PFSK-1 (cell line): ENCODE results near the gene IL12RB1.

Source experiments
- FOXP2 ChIP-seq: optimal IDR thresholded peaks from 2 replicates; pipeline ENCODE3; 2011; ENCODE audit warnings: borderline replicate concordance, control low read depth, inconsistent platforms; ENCODE audit not compliant: insufficient read depth; ENCODE audit errors: extremely low read length, extremely low read depth
- POLR2AphosphoS5 ChIP-seq: IDR thresholded peaks from 2 replicates; pipeline ENCODE4 v1.6.1; 2012; ENCODE audit warnings: low read depth, mild to moderate bottlenecking, control low read depth, low read length, moderate library complexity
- REST ChIP-seq, 2 experiments: IDR thresholded peaks; 2 replicates each; pipeline versions ENCODE4 v1.6.1 to v1.8.0; 2011 to 2012; ENCODE audit warnings: low read depth in 2 of 2, low read length in 2 of 2, control low read depth in 1 of 2, inconsistent platforms in 1 of 2, mild to moderate bottlenecking in 1 of 2, moderate library complexity in 1 of 2; ENCODE audit not compliant: insufficient read depth in 1 of 2
- SIN3A ChIP-seq: IDR thresholded peaks from 2 replicates; pipeline ENCODE4 v1.6.1; 2012; ENCODE audit warnings: mild to moderate bottlenecking, low read length, moderate library complexity, borderline replicate concordance; ENCODE audit not compliant: insufficient read depth
- TAF1 ChIP-seq: IDR thresholded peaks from 2 replicates; pipeline ENCODE4 v1.6.1; 2012; ENCODE audit warnings: low read length, control low read depth, borderline replicate concordance; ENCODE audit not compliant: insufficient read depth

IL12RB1 gene

GRCh38 chr19:18059902-18060301, 26.8 kb downstream of the IL12RB1 start:
- no peak for TF ChIP-seq SIN3A
- TF ChIP-seq TAF1: no peak
- no peak for TF ChIP-seq REST (IDR thresholded peaks at IDR 0.05; ENCODE audit: insufficient read depth in 1 of 2, low read depth in 2 of 2, low read length in 2 of 2)
- no peak for TF ChIP-seq POLR2AphosphoS5
- TF ChIP-seq FOXP2: no peak

- no peak for TF ChIP-seq FOXP2
- TF ChIP-seq REST (IDR thresholded peaks at IDR 0.05; ENCODE audit: insufficient read depth in 1 of 2, low read depth in 2 of 2, low read length in 2 of 2): no peak
- TF ChIP-seq SIN3A: no peak
- no peak for TF ChIP-seq POLR2AphosphoS5
- TF ChIP-seq TAF1: no peak
Observed at GRCh38 chr19:18059297-18059696, 27.4 kb downstream of the IL12RB1 start.

DNA sequence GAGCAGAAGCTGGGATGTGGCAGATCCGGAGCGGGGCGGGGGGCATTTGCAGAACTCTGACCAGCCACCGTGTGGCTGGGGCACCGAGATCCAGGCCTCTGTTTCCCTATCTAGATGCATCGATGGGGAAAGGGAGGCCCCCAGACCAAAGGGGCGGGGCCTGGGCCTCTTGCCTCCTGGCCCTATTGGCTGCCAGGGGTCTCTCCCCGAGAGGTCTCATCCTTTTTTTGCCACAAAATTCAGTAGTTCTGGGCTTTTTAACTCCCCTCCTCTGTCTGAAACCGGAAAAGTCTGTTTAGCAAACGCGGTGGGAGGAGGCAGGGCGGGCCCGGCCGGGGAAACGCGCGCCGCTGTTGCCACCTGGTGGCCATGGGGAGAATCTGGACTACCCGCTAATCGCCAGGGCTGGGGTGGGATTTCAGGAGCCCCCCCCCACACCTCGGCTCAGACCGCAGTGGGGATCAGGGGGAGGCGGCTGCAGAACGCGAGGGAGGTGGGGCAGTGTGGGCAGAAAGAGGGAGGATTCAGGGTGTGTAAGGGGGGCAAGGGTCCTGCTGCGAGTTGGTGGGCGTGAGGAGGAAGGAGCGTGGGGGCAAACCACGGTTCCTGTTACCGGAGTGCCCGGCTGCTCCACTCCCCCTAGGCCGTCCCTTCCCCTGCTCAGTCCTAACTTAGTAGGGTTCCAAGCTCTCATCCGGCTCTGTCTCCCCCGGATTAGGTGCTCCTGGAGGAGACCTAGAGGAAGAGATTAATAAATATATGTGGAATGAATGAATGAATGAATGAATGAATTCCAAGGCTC, 28.3 kb downstream of the IL12RB1 start:
- no peak for TF ChIP-seq SIN3A
- TF ChIP-seq REST (IDR thresholded peaks at IDR 0.05; ENCODE audit: insufficient read depth in 1 of 2, low read depth in 2 of 2, low read length in 2 of 2): no peak
- no peak for TF ChIP-seq TAF1
- TF ChIP-seq POLR2AphosphoS5: no peak

DNA sequence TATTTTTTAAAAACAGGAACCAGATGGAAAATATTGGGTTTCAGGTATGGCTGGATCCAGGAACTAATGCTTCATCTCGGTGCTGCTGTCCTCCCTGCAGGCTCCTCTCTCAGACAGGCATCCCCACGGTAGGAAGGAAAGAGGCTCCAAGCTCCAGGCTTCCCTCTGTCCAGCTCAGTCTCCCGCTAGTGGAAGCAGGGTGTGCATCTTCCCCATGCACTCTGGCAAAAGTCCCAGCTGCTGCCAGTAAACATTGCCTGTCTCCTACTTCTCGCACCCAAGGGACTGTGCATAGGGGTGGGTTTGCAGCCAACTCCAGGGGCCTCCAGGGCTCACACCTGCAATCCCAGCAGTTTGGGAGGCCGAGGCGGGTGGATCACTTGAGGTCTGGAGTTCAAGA, 29.2 kb downstream of the IL12RB1 start:
- TF ChIP-seq POLR2AphosphoS5 (no peak), REST (IDR thresholded peaks at IDR 0.05; ENCODE audit: insufficient read depth in 1 of 2, low read depth in 2 of 2, low read length in 2 of 2) (no peak), FOXP2 (no peak)

DNA sequence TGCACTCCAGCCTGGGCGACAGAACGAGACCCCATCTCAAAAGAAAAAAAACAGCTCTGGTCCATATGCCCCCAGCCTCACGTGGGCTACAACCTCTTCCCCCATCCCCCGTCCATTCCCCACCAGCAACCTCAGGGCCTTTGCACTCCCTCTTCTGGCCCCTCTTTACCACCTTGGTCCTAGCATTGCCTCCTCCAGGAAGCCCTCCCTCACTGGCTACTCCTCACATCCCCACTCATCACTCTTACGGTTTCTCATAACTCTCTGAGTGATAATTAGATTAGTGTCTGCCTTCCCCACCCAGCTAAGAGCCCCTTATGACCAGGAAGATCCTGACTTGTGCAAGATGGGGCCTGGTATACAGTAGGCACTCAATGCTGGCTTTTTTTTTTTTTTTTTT, 30.8 kb downstream of the IL12RB1 start:
- TF ChIP-seq TAF1 (no peak), POLR2AphosphoS5 (no peak), FOXP2 (no peak), REST (IDR thresholded peaks at IDR 0.05; ENCODE audit: insufficient read depth in 1 of 2, low read depth in 2 of 2, low read length in 2 of 2) (no peak), SIN3A (no peak)
